ENCODE results near the gene SLC6A17.

The SLC6A17 gene

DNA sequence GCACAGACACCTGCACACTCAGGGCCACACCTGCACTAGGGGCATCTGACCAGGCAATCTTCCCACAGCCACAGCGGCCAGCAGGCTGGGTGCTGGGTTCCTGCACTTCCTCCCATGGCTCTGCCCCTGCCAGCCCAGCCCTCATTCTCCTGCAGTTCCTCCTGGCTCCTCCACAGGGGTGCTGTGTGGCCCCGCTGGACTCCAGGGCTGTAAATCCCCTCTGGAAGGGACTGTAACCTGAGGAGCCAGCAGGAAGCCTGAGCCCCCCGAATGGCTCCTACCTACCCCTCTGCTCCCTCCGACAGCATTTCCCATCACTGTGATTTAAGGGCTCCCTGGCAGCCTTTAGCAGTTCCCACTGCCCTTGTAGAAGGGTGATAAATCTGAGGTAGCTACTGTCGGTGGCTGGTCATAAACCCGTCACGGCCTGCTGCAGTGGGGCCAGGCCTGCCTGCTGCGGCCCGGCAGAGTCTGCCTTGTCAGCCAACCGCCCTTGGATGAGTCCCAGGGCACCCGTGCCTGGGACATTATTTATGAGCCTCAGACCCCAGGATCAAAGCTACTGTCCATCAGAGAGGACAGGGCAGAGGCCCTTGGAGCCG lies 29.2 kb upstream of the SLC6A17 start:
- TF ChIP-seq TCF4 (CRISPR knock-in tag; IDR thresholded peaks at IDR 0.05; ENCODE audit: borderline replicate concordance), result no peak
- TF ChIP-seq ZC3H10 (CRISPR knock-in tag; IDR thresholded peaks at IDR 0.05), result no peak
- TF ChIP-seq, protein P1, sequence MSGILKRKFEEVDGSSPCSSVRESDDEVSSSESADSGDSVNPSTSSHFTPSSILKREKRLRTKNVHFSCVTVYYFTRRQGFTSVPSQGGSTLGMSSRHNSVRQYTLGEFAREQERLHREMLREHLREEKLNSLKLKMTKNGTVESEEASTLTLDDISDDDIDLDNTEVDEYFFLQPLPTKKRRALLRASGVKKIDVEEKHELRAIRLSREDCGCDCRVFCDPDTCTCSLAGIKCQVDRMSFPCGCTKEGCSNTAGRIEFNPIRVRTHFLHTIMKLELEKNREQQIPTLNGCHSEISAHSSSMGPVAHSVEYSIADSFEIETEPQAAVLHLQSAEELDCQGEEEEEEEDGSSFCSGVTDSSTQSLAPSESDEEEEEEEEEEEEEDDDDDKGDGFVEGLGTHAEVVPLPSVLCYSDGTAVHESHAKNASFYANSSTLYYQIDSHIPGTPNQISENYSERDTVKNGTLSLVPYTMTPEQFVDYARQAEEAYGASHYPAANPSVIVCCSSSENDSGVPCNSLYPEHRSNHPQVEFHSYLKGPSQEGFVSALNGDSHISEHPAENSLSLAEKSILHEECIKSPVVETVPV (CRISPR knock-in tag; IDR thresholded peaks at IDR 0.05), result no peak
- TF ChIP-seq ZFP3 (CRISPR knock-in tag; IDR thresholded peaks at IDR 0.05), result no peak
- TF ChIP-seq, protein P2, sequence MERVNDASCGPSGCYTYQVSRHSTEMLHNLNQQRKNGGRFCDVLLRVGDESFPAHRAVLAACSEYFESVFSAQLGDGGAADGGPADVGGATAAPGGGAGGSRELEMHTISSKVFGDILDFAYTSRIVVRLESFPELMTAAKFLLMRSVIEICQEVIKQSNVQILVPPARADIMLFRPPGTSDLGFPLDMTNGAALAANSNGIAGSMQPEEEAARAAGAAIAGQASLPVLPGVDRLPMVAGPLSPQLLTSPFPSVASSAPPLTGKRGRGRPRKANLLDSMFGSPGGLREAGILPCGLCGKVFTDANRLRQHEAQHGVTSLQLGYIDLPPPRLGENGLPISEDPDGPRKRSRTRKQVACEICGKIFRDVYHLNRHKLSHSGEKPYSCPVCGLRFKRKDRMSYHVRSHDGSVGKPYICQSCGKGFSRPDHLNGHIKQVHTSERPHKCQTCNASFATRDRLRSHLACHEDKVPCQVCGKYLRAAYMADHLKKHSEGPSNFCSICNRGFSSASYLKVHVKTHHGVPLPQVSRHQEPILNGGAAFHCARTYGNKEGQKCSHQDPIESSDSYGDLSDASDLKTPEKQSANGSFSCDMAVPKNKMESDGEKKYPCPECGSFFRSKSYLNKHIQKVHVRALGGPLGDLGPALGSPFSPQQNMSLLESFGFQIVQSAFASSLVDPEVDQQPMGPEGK (CRISPR knock-in tag; IDR thresholded peaks at IDR 0.05; ENCODE audit: borderline replicate concordance), result no peak
- no peak for TF ChIP-seq OSR1 (CRISPR knock-in tag; IDR thresholded peaks at IDR 0.05)
- TF ChIP-seq, protein P3, sequence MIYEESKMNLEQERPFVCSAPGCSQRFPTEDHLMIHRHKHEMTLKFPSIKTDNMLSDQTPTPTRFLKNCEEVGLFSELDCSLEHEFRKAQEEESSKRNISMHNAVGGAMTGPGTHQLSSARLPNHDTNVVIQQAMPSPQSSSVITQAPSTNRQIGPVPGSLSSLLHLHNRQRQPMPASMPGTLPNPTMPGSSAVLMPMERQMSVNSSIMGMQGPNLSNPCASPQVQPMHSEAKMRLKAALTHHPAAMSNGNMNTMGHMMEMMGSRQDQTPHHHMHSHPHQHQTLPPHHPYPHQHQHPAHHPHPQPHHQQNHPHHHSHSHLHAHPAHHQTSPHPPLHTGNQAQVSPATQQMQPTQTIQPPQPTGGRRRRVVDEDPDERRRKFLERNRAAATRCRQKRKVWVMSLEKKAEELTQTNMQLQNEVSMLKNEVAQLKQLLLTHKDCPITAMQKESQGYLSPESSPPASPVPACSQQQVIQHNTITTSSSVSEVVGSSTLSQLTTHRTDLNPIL (CRISPR knock-in tag; IDR thresholded peaks at IDR 0.05; ENCODE audit: low read depth), result no peak
- TF ChIP-seq TOX (CRISPR knock-in tag; IDR thresholded peaks at IDR 0.05; ENCODE audit: borderline replicate concordance), result no peak
- no peak for TF ChIP-seq CSDC2 (CRISPR knock-in tag; IDR thresholded peaks at IDR 0.05)
- no peak for TF ChIP-seq ZNF565 (CRISPR knock-in tag; conservative IDR thresholded peaks at IDR 0.05; ENCODE audit: low read depth)
- no peak for TF ChIP-seq BACH2 (CRISPR knock-in tag; IDR thresholded peaks at IDR 0.05; ENCODE audit: borderline replicate concordance)
- no peak for ATAC-seq

DNA sequence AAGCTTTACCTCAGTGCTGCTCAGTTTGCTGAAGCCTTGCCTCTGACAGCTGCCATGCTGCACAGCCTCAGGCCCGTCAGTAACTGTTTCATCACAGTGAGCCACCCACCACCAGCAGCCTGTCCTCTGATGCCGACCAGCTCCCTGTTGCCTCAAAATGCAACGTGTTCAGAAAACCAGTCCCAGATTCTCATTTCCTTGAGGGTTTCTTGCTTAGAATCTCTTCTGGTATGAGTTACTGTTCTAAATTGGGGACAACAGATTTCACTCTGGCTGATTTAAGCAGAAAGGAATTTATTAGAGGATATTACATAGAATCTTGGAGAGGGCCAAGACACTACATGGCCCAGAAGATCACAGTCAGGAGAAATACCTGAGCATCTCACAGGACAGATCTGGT lies 27.1 kb upstream of the SLC6A17 start:
- TF ChIP-seq, protein P1 (CRISPR knock-in tag; IDR thresholded peaks at IDR 0.05), result no peak
- TF ChIP-seq RARB (CRISPR knock-in tag; IDR thresholded peaks at IDR 0.05) (no peak), ZNF70 (CRISPR knock-in tag; IDR thresholded peaks at IDR 0.05) (no peak), TCF4 (CRISPR knock-in tag; IDR thresholded peaks at IDR 0.05; ENCODE audit: borderline replicate concordance) (no peak), PPARA (CRISPR knock-in tag; IDR thresholded peaks at IDR 0.05; ENCODE audit: borderline replicate concordance) (no peak), ZFP30 (CRISPR knock-in tag; IDR thresholded peaks at IDR 0.05) (no peak), TOX (CRISPR knock-in tag; IDR thresholded peaks at IDR 0.05; ENCODE audit: borderline replicate concordance) (no peak), ZC3H10 (CRISPR knock-in tag; IDR thresholded peaks at IDR 0.05) (no peak), ISL1 (CRISPR knock-in tag; IDR thresholded peaks at IDR 0.05) (no peak)
- TF ChIP-seq, protein P2 (CRISPR knock-in tag; IDR thresholded peaks at IDR 0.05; ENCODE audit: borderline replicate concordance), result no peak
- TF ChIP-seq, protein P3 (CRISPR knock-in tag; IDR thresholded peaks at IDR 0.05; ENCODE audit: low read depth), result no peak
- TF ChIP-seq, protein P4, sequence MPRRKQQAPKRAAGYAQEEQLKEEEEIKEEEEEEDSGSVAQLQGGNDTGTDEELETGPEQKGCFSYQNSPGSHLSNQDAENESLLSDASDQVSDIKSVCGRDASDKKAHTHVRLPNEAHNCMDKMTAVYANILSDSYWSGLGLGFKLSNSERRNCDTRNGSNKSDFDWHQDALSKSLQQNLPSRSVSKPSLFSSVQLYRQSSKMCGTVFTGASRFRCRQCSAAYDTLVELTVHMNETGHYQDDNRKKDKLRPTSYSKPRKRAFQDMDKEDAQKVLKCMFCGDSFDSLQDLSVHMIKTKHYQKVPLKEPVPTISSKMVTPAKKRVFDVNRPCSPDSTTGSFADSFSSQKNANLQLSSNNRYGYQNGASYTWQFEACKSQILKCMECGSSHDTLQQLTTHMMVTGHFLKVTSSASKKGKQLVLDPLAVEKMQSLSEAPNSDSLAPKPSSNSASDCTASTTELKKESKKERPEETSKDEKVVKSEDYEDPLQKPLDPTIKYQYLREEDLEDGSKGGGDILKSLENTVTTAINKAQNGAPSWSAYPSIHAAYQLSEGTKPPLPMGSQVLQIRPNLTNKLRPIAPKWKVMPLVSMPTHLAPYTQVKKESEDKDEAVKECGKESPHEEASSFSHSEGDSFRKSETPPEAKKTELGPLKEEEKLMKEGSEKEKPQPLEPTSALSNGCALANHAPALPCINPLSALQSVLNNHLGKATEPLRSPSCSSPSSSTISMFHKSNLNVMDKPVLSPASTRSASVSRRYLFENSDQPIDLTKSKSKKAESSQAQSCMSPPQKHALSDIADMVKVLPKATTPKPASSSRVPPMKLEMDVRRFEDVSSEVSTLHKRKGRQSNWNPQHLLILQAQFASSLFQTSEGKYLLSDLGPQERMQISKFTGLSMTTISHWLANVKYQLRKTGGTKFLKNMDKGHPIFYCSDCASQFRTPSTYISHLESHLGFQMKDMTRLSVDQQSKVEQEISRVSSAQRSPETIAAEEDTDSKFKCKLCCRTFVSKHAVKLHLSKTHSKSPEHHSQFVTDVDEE (CRISPR knock-in tag; IDR thresholded peaks at IDR 0.05), result no peak
- ATAC-seq, result peak; percentile 32; the same call in 2 of the 3 replicates
